Subcutaneous adipose tissue (tissue), 4 donors: ENCODE data around the gene S100A12. TPM values are rescaled to one million over a fixed set of nuclear protein-coding genes. Genes with fewer than 3 reads are reported as not detected.

Experiments
- total RNA-seq, 4 donors: library from RNA; depleted of rRNA; stranded (reverse); fragments of >200 nt; gene quantifications; one replicate each; pipeline ENCODE4 v1.1.0, GENCODE V29; 2016
- TF ChIP-seq, protein P1 (sequence below): fragments of 450-650 bp; IDR thresholded peaks from one replicate; pipeline ENCODE4 v1.5.1; 2016; ENCODE audit warnings: low read depth, mild to moderate bottlenecking, control low read depth, antibody characterized with exemption, moderate library complexity

S100A12 gene
- total RNA-seq, 4 donors from 2014 or later = 4.0 to 6.8 TPM; not detected in 2

DNA sequence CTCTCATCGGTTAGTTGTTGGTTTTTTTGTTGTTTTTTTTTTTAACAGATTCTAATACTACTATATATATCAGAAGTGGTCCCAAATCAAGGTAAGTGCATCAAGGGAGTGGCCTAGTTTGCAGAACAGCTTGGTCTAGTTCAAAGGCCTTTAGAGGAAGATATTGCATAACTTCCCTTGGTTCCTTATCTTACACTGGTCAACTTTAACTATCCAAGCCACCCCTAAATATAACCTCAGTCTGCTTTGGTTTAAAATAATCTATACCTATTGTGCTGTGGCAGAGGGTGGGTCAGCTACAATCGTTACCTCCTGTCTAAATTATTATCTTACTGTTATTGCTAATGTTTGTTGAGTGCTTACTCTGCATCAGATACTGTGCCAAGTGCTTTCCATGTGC is 6.9 kb downstream of the S100A12 start:
- TF ChIP-seq, protein P1, sequence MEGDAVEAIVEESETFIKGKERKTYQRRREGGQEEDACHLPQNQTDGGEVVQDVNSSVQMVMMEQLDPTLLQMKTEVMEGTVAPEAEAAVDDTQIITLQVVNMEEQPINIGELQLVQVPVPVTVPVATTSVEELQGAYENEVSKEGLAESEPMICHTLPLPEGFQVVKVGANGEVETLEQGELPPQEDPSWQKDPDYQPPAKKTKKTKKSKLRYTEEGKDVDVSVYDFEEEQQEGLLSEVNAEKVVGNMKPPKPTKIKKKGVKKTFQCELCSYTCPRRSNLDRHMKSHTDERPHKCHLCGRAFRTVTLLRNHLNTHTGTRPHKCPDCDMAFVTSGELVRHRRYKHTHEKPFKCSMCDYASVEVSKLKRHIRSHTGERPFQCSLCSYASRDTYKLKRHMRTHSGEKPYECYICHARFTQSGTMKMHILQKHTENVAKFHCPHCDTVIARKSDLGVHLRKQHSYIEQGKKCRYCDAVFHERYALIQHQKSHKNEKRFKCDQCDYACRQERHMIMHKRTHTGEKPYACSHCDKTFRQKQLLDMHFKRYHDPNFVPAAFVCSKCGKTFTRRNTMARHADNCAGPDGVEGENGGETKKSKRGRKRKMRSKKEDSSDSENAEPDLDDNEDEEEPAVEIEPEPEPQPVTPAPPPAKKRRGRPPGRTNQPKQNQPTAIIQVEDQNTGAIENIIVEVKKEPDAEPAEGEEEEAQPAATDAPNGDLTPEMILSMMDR = no peak

DNA sequence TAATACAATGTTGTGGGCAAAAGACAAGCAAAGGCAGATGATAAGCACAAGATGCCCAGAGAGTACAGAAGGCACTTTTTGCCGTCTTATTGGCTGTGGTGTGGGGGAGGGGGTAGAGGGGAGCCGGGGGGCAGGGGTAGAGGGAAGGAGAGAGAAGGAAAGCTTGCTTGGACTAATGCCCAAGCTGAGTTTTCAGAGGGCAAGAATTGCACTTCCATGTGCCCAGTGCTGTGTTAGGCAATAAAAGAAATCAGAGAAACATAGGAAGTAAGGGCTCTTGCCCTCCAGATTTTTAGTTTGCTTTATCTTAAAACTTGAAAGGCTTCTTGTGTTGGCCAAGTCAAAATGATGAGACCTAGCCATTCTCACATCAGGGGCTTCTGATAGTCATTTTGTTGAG is 8.3 kb downstream of the S100A12 start:
- TF ChIP-seq, protein P1 = no peak

DNA sequence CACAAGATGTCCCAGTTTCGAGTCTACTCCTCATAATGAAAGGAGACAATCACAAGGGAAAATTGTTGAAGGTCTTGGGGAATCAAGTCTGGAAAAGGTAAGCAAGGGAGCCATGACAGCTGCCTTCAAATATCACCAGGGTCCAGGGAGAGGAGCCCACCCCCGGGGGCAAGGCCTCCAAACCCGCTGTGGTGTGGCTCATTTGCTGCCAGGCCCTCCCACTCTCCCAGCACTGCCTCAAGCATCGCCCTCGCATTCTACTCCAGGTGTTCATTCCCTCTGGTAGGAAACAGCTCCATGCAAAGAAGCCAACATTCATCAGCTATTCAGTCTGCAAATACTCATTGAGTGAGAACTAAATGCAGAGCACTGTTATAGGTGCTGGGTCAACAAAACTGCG is 9.2 kb downstream of the S100A12 start:
- TF ChIP-seq, protein P1 = no peak

DNA sequence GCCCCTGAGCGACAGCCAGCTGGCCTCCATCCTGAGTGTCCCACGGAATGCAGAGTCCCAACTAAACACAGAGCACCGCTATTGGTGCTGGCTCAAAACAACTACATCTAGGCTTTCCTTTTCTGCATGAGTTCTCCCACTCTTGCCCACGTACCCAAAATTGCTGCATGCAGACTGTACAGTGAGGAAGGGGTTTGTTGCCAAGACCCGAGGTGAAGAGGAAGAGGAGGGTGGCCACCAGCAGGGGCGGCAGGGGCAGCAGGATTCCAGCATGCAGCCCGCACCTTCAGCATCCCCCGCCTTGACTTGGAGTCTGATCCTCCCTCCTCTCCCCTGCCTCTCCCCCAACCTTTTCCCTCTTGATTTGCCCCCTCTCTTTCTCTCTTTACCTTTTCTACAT is 9.7 kb downstream of the S100A12 start:
- TF ChIP-seq, protein P1 = no peak

DNA sequence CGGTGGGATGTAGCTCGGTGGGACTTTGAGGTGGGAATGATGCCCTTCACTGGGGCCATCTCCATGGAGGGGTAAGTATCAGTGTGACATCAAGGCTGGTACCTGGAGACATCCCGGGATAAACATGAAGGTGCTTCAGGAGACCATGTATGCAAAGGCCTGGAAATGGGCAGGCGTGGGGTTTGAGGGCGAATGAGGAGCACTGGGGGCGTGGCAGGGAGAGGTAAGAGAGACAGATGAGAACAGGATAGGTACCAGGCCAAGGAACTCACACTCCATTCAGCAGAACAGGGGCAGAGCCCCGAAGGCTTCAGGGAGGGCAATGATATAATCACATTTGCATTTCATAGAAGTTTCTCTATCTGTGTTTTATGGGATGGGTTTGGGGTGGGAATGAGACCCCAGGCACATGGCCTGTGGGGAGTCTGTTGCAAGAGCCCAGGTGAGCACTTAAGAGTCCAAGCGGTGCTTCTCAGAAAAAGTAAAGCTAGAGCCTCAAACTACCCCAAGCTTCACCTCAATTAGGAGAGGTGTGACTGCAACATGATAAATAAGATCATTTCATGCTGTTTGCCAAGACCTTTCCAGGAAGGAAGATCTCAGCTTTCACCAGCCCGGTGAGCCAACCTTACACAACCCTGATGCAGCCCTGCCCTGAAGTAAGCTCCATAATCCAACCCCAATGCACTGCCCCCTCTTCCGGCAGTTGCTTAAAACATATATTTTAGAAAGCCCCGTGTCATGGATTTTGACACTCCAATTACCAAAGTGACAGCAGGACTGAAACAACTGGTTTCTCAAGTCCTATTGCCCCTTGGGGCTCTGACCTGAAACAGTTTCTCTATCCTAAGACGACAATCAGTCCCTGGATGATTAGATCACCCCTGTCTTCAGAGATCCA is 10.4 kb downstream of the S100A12 start:
- TF ChIP-seq, protein P1 = no peak

DNA sequence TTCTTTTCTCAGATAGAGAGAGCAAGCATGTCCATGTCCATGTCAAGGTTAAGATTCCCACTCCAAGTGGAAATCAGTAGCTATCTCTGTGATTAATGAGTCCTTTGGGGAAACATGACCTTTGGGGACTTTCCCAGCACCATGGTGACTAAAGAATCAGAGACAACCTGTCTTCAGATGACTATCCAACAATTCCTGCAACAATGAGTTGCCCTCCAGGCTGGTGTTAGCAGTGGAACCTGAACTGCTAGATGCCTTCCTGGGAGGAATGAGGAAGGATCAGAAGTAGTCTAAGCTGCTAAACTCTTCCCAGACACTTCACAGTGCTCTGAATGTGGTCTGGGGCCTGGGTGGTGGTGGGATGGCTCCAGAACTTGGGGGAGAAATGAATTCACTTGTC is 11.3 kb downstream of the S100A12 start:
- TF ChIP-seq, protein P1 = no peak

DNA sequence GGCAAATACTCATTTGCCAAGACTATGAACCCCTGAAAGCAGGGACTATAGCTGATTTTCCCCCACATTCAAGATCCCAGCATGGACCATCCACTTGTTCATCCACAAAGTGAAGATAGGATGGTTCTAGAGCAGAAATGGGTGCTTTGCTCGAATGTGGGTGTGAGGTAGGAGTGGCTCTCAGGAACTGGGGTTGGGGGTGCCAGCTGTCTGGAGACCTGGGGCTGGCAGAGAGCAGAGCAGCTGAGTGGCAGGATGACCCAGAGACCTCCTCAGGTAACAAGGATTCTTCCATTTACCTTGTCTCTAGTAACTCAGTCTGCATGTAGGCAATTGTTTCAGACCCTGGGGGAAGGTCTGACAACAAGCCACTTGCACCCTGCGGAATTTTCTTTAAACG is 11.8 kb downstream of the S100A12 start:
- TF ChIP-seq, protein P1 = no peak
